ENCODE measurements around the gene BOLA3. TPM values are rescaled to one million over a fixed set of nuclear protein-coding genes. Genes with fewer than 3 reads are reported as not detected.

BOLA3 gene
- polyA plus RNA-seq, 1 donor from 2014 or later = 89.1 TPM

GRCh38 chr2:74110537-74110936 lies 37.2 kb downstream of the BOLA3 start:
- H3K27ac ChIP-seq (ENCODE audit: low read length) = no peak overlapping the region
- no peaks in the 10 kb centered on the region for H3K9me2 ChIP-seq (ENCODE audit: insufficient read depth, low read length)
- TF ChIP-seq EZH2 (IDR thresholded peaks at IDR 0.05; ENCODE audit: borderline replicate concordance, insufficient read depth, low read length, poor library complexity, severe bottlenecking) (no peak), SMC3 (conservative IDR thresholded peaks at IDR 0.05; ENCODE audit: poor library complexity) (no peak), TAF1 (IDR thresholded peaks at IDR 0.05; ENCODE audit: low read depth) (no peak), MXI1 (conservative IDR thresholded peaks at IDR 0.05; ENCODE audit: poor library complexity, severe bottlenecking) (no peak), CTCF (IDR thresholded peaks at IDR 0.05; ENCODE audit: poor library complexity, severe bottlenecking) (no peak), RAD21 (conservative IDR thresholded peaks at IDR 0.05) (no peak), REST (IDR thresholded peaks at IDR 0.05; ENCODE audit: borderline replicate concordance) (no peak), POLR2AphosphoS5 (IDR thresholded peaks at IDR 0.05) (no peak), EP300 (conservative IDR thresholded peaks at IDR 0.05; ENCODE audit: poor library complexity, severe bottlenecking) (no peak)

GRCh38 chr2:74109551-74109950 lies 38.2 kb downstream of the BOLA3 start:
- H4K20me1 ChIP-seq (ENCODE audit: insufficient read depth) = no peaks in the 10 kb centered on the region
- H3K36me3 ChIP-seq (ENCODE audit: insufficient read depth, low read length) = no peaks in the 10 kb centered on the region
- no peak overlapping the region for H3K27ac ChIP-seq (ENCODE audit: low read length)
- no peak overlapping the region for H3K4me3 ChIP-seq (ENCODE audit: low read length)
- no peaks in the 10 kb centered on the region for H3K9me2 ChIP-seq (ENCODE audit: insufficient read depth, low read length)
- H3K9ac ChIP-seq (ENCODE audit: low read length) = no peak overlapping the region
- H3F3A ChIP-seq (ENCODE audit: insufficient read depth, low read length, poor library complexity, severe bottlenecking) = no peaks in the 10 kb centered on the region
- no peaks in the 10 kb centered on the region for H3K79me2 ChIP-seq (replicated peaks; ENCODE audit: insufficient read depth, low read length)
- TF ChIP-seq EP300 (conservative IDR thresholded peaks at IDR 0.05; ENCODE audit: poor library complexity, severe bottlenecking) (no peak), CTCF (IDR thresholded peaks at IDR 0.05; ENCODE audit: poor library complexity, severe bottlenecking) (no peak), EZH2 (IDR thresholded peaks at IDR 0.05; ENCODE audit: borderline replicate concordance, insufficient read depth, low read length, poor library complexity, severe bottlenecking) (no peak), MXI1 (conservative IDR thresholded peaks at IDR 0.05; ENCODE audit: poor library complexity, severe bottlenecking) (no peak), TAF1 (IDR thresholded peaks at IDR 0.05; ENCODE audit: low read depth) (no peak), RAD21 (conservative IDR thresholded peaks at IDR 0.05) (no peak), REST (IDR thresholded peaks at IDR 0.05; ENCODE audit: borderline replicate concordance) (no peak), POLR2AphosphoS5 (IDR thresholded peaks at IDR 0.05) (no peak), SMC3 (conservative IDR thresholded peaks at IDR 0.05; ENCODE audit: poor library complexity) (no peak)
- H3K9me3 ChIP-seq (ENCODE audit: low read length) = no peaks in the 10 kb centered on the region
- no peaks in the 10 kb centered on the region for H3K27me3 ChIP-seq (ENCODE audit: insufficient read depth, low read depth, low read length)
- H2AFZ ChIP-seq (ENCODE audit: low read depth, low read length) = no peak overlapping the region
- no peak overlapping the region for H3K4me2 ChIP-seq (ENCODE audit: low read length)

More at GRCh38 chr2:74110537-74110936, 37.2 kb downstream of the BOLA3 start:
- Histone ChIP-seq H3K4me3 (ENCODE audit: low read length) (no peak overlapping the region), H3K4me2 (ENCODE audit: low read length) (no peak overlapping the region), H3K27me3 (ENCODE audit: insufficient read depth, low read depth, low read length) (no peaks in the 10 kb centered on the region), H3F3A (ENCODE audit: insufficient read depth, low read length, poor library complexity, severe bottlenecking) (no peaks in the 10 kb centered on the region), H3K36me3 (ENCODE audit: insufficient read depth, low read length) (no peaks in the 10 kb centered on the region), H3K79me2 (replicated peaks; ENCODE audit: insufficient read depth, low read length) (no peaks in the 10 kb centered on the region), H3K9me3 (ENCODE audit: low read length) (no peaks in the 10 kb centered on the region), H4K20me1 (ENCODE audit: insufficient read depth) (no peaks in the 10 kb centered on the region), H3K9ac (ENCODE audit: low read length) (no peak overlapping the region), H2AFZ (ENCODE audit: low read depth, low read length) (no peak overlapping the region)
